SU-DHL-6 (cell line): ENCODE measurements around the gene CPT1C.

Experiments used
- H2AFZ ChIP-seq: fragments of 200-600 bp; sonication (generic); 2 replicates; pipeline ENCODE4 v1.6.1; 2014; ENCODE audit warnings: low read depth, mild to moderate bottlenecking, moderate library complexity, mixed read lengths, antibody characterized with exemption, low read length; ENCODE audit not compliant: severe bottlenecking
- H3F3A ChIP-seq: fragments of 200-600 bp; shearing (Covaris generic); 2 replicates; pipeline ENCODE4 v1.6.0; 2016; ENCODE audit warnings: antibody characterized with exemption, mild to moderate bottlenecking; ENCODE audit not compliant: insufficient read depth
- H3K27ac ChIP-seq: fragments of 200-600 bp; sonication (generic); 2 replicates; pipeline ENCODE4 v1.5.1; 2016; ENCODE audit warnings: low read depth, mild to moderate bottlenecking, low read length, moderate library complexity, mixed read lengths
- H3K27me3 ChIP-seq: fragments of 200-600 bp; sonication (generic), shearing (Covaris generic); 2 replicates; pipeline ENCODE4 v1.6.0; 2014; ENCODE audit warnings: mild to moderate bottlenecking, low read length
- H3K36me3 ChIP-seq: fragments of 200-600 bp; sonication (generic); 2 replicates; pipeline ENCODE4 v1.6.1; 2014; ENCODE audit warnings: mild to moderate bottlenecking, low read length, mixed read lengths
- H3K4me2 ChIP-seq: fragments of 300-600, 200-600 bp; shearing (Covaris generic), sonication (generic); 2 replicates; pipeline ENCODE4 v1.6.0; 2014; ENCODE audit warnings: low read length, low read depth, mild to moderate bottlenecking; ENCODE audit not compliant: poor library complexity, severe bottlenecking
- H3K4me3 ChIP-seq: fragments of 200-600 bp; sonication (generic); 2 replicates; pipeline ENCODE4 v1.5.1; 2014; ENCODE audit warnings: antibody characterized with exemption, low read length, mild to moderate bottlenecking, mixed read lengths; ENCODE audit not compliant: insufficient read depth, poor library complexity, severe bottlenecking
- H3K79me2 ChIP-seq: fragments of 200-600 bp; sonication (generic); 2 replicates; pipeline ENCODE4 v1.6.1; 2014; ENCODE audit warnings: mild to moderate bottlenecking, low read length, moderate library complexity; ENCODE audit not compliant: insufficient read depth
- H3K9ac ChIP-seq: fragments of 200-600 bp; sonication (generic); 2 replicates; pipeline ENCODE4 v1.7.0; 2014; ENCODE audit warnings: mild to moderate bottlenecking, low read length
- H3K9me2 ChIP-seq: fragments of 200-600 bp; sonication (generic); replicated peaks from 2 replicates; pipeline ENCODE4 v1.6.1; 2014; ENCODE audit warnings: low read length; ENCODE audit not compliant: insufficient read depth
- H3K9me3 ChIP-seq: fragments of 200-600 bp; sonication (generic); 2 replicates; pipeline ENCODE4 v1.6.1; 2014; ENCODE audit warnings: low read length, mixed read lengths; ENCODE audit not compliant: insufficient read depth
- H4K20me1 ChIP-seq: fragments of 200-600 bp; sonication (generic); 2 replicates; pipeline ENCODE4 v1.6.1; 2014; ENCODE audit warnings: low read depth, mild to moderate bottlenecking, antibody characterized with exemption, low read length, moderate library complexity, mixed read lengths
- CTCF ChIP-seq: fragments of 200-600 bp; sonication (generic); IDR thresholded peaks from one replicate; pipeline ENCODE4 v1.5.1; 2017; ENCODE audit warnings: antibody characterized with exemption, mild to moderate bottlenecking, low read length, moderate library complexity; ENCODE audit not compliant: insufficient read depth, poor library complexity, severe bottlenecking
- EZH2phosphoT487 ChIP-seq: fragments of 200-600 bp; sonication (generic), shearing (Covaris generic); conservative IDR thresholded peaks from 2 replicates; pipeline ENCODE4 v1.6.1; 2018; ENCODE audit warnings: mild to moderate bottlenecking, antibody characterized with exemption, low read length, moderate library complexity, mixed read lengths

Gene CPT1C

GRCh38 chr19:49690079-49690655 lies 749 bp upstream of the CPT1C start:
- TF ChIP-seq EZH2phosphoT487 (no peak), CTCF (no peak)
- no peak overlapping the region for H3K4me2 ChIP-seq

GRCh38 chr19:49691243-49692146 lies 579 bp downstream of the CPT1C start:
- H3K4me2 ChIP-seq, result peak overlapping the region; percentile 10
- H3F3A ChIP-seq, result peaks cover 17% of the 10 kb centered on the region; the same call in 1 of the 2 replicates
- TF ChIP-seq EZH2phosphoT487 (no peak), CTCF (no peak)
- no peaks in the 10 kb centered on the region for H3K27me3 ChIP-seq
- H3K4me3 ChIP-seq, result no peak overlapping the region
- H4K20me1 ChIP-seq, result no peaks in the 10 kb centered on the region; the same call in 1 of the 2 replicates
- no peaks in the 10 kb centered on the region for H3K9me2 ChIP-seq
- H3K9ac ChIP-seq, result no peak overlapping the region
- no peak overlapping the region for H3K27ac ChIP-seq
- H3K9me3 ChIP-seq, result no peaks in the 10 kb centered on the region
- H3K36me3 ChIP-seq, result no peaks in the 10 kb centered on the region
- H2AFZ ChIP-seq, result no peak overlapping the region
- no peaks in the 10 kb centered on the region for H3K79me2 ChIP-seq

More at GRCh38 chr19:49690079-49690655, 749 bp upstream of the CPT1C start:
- Histone ChIP-seq H3F3A (peaks cover 17% of the 10 kb centered on the region; the same call in 1 of the 2 replicates), H3K36me3 (peaks cover 3% of the 10 kb centered on the region; the same call in 1 of the 2 replicates), H3K4me3 (no peak overlapping the region), H3K27me3 (no peaks in the 10 kb centered on the region), H2AFZ (no peak overlapping the region), H3K79me2 (no peaks in the 10 kb centered on the region), H3K27ac (no peak overlapping the region), H3K9ac (no peak overlapping the region), H3K9me3 (no peaks in the 10 kb centered on the region), H3K9me2 (no peaks in the 10 kb centered on the region), H4K20me1 (no peaks in the 10 kb centered on the region; the same call in 1 of the 2 replicates)

- Histone ChIP-seq H4K20me1 (no peaks in the 10 kb centered on the region; the same call in 1 of the 2 replicates), H3K79me2 (no peaks in the 10 kb centered on the region), H3K27me3 (no peaks in the 10 kb centered on the region), H3K9me3 (no peaks in the 10 kb centered on the region), H2AFZ (no peak overlapping the region), H3K4me2 (no peak overlapping the region), H3K36me3 (no peaks in the 10 kb centered on the region), H3K9ac (no peak overlapping the region), H3F3A (peaks cover 17% of the 10 kb centered on the region; the same call in 1 of the 2 replicates), H3K27ac (no peak overlapping the region), H3K9me2 (no peaks in the 10 kb centered on the region), H3K4me3 (no peak overlapping the region)
- TF ChIP-seq CTCF (no peak), EZH2phosphoT487 (no peak)
Observed at GRCh38 chr19:49692147-49692506, 1.2 kb downstream of the CPT1C start.
